Activated CD4-positive, CD25-positive, alpha-beta regulatory T cell treated with anti-CD3 and anti-CD28 coated beads, Interleukin-2, amount 50 U/mL, for 72 hours (primary cell): ENCODE measurements around the gene IAH1.

Experiments
- DNase-seq: peaks from one replicate; pipeline ENCODE4 v3.0.0; 2021

Gene IAH1

GRCh38 chr2:9474361-9475057 is at the start of gene IAH1:
IAH1 (plus strand) TSS chr2:9474551; CDS start chr2:9474567, 16 bp downstream.
- peak; percentile 77 for DNase-seq

GRCh38 chr2:9428965-9429577 is 45.3 kb upstream of the IAH1 start:
- no peak for DNase-seq

GRCh38 chr2:9430316-9431293 is 43.7 kb upstream of the IAH1 start:
- no peak for DNase-seq

- DNase-seq = no peak
Measured at GRCh38 chr2:9434489-9434888, 39.9 kb upstream of the IAH1 start.

- no peak for DNase-seq
Measured at GRCh38 chr2:9439536-9439935, 34.8 kb upstream of the IAH1 start.

- DNase-seq = no peak
Measured at GRCh38 chr2:9440058-9440727, 34.2 kb upstream of the IAH1 start.

GRCh38 chr2:9441556-9441955 is 32.8 kb upstream of the IAH1 start:
- no peak for DNase-seq

GRCh38 chr2:9443526-9443925 is 30.8 kb upstream of the IAH1 start:
- DNase-seq = no peak

- no peak for DNase-seq
Measured at GRCh38 chr2:9445089-9445488, 29.3 kb upstream of the IAH1 start.

- no peak for DNase-seq
Measured at GRCh38 chr2:9451231-9451630, 23.1 kb upstream of the IAH1 start.

- DNase-seq = no peak
Measured at GRCh38 chr2:9460441-9461017, 13.8 kb upstream of the IAH1 start.

GRCh38 chr2:9461079-9461478 is 13.3 kb upstream of the IAH1 start:
- DNase-seq = no peak

GRCh38 chr2:9462313-9462712 is 12.0 kb upstream of the IAH1 start:
- DNase-seq = no peak

GRCh38 chr2:9462886-9463697 is 11.3 kb upstream of the IAH1 start:
- DNase-seq = no peak

GRCh38 chr2:9463698-9464034 is 10.7 kb upstream of the IAH1 start:
- no peak for DNase-seq

GRCh38 chr2:9465170-9465569 is 9.2 kb upstream of the IAH1 start:
- DNase-seq = no peak

GRCh38 chr2:9466147-9466683 is 8.1 kb upstream of the IAH1 start:
- DNase-seq = no peak

GRCh38 chr2:9467687-9468086 is 6.7 kb upstream of the IAH1 start:
- DNase-seq = no peak

- no peak for DNase-seq
Measured at GRCh38 chr2:9471206-9471605, 3.1 kb upstream of the IAH1 start.

- no peak for DNase-seq
Measured at GRCh38 chr2:9472511-9472910, 1.8 kb upstream of the IAH1 start.

GRCh38 chr2:9473308-9473984 is 905 bp upstream of the IAH1 start:
- peak; percentile 37 for DNase-seq
